Sigmoid colon (tissue), 7 donors: ENCODE results near the gene GBA2. TPM values are rescaled to one million over a fixed set of nuclear protein-coding genes. Genes with fewer than 3 reads are reported as not detected.

ENCODE experiments used
- DNase-seq: peaks from one replicate; pipeline ENCODE4 v3.0.0-alpha.2; 2019
- H3K27ac ChIP-seq, 4 donors: fragments of 200-600 bp; sonication (generic); one replicate each; pipeline ENCODE4 v1.5.1; 2016 to 2019; ENCODE audit warnings: mild to moderate bottlenecking in 1 of 4
- H3K27me3 ChIP-seq, 3 donors: fragments of 200-600 bp; sonication (generic); one replicate each; pipeline ENCODE4 v1.5.1; 2019; ENCODE audit warnings: mild to moderate bottlenecking in 1 of 3
- H3K36me3 ChIP-seq, 4 donors: fragments of 200-600 bp; sonication (generic); one replicate each; pipeline ENCODE4 v1.5.1; 2016 to 2019
- H3K4me1 ChIP-seq, 4 donors: fragments of 200-600 bp; sonication (generic); one replicate each; pipeline ENCODE4 v1.5.1; 2017 to 2019
- H3K4me3 ChIP-seq, 4 donors: fragments of 200-600 bp; sonication (generic); one replicate each; pipeline ENCODE4 v1.5.1; 2017 to 2019; ENCODE audit warnings: mild to moderate bottlenecking in 2 of 4, moderate library complexity in 1 of 4
- H3K9me3 ChIP-seq, 4 donors: fragments of 200-600 bp in 3 of 4; sonication (generic) in 3 of 4; one replicate each; pipeline versions ENCODE4 v1.5.1 to v1.6.1; 2013 to 2019
- CTCF ChIP-seq, 4 experiments: fragments of 450-650 bp in 3 of 4; fragments of 200-600 bp in 1 of 4; IDR thresholded peaks; one replicate each; pipeline ENCODE4 v1.5.1; 2016 to 2019; ENCODE audit warnings: antibody characterized with exemption in 4 of 4, mild to moderate bottlenecking in 3 of 4, moderate library complexity in 2 of 4
- EP300 ChIP-seq, 4 donors: sonication (generic); formaldehyde crosslinking; IDR thresholded peaks; one replicate each; pipeline ENCODE4 v1.6.1; 2017; ENCODE audit warnings: antibody characterized with exemption in 4 of 4
- POLR2A ChIP-seq, 2 donors: fragments of 450-650 bp; IDR thresholded peaks; one replicate each; pipeline ENCODE4 v1.6.1; 2016; ENCODE audit warnings: antibody characterized with exemption in 2 of 2, mild to moderate bottlenecking in 2 of 2, moderate library complexity in 2 of 2
- POLR2AphosphoS5 ChIP-seq, 4 donors: sonication (generic); formaldehyde crosslinking; IDR thresholded peaks; one replicate each; pipeline ENCODE4 v1.6.1; 2017; ENCODE audit warnings: antibody characterized with exemption in 4 of 4
- WGBS, 2 donors: extraction: QIAGEN DNeasy Blood & Tissue Kit; methylation state at CpG; one replicate each; pipeline ENCODE4 v1.1.7; 2013; 5-methylcytosine and 5-hydroxymethylcytosine counted together
- intact Hi-C: fragments of 100-400 bp; cut with DNase I; formaldehyde crosslinking; loops from one replicate; pipeline ENCODE4 v1.15.1; 2023
- polyA plus RNA-seq, 3 donors: library from polyadenylated mRNA; stranded (reverse); fragments of 200-250 nt; gene quantifications; one replicate each; pipeline ENCODE4 v1.2.3, GENCODE V29; 2013
- total RNA-seq, 4 donors: library from RNA; depleted of rRNA; stranded (reverse); fragments of >200 nt; gene quantifications; one replicate each; pipeline ENCODE4 v1.1.0, GENCODE V29; 2016
- donor health status: healthy with polysubstance abuse.
- donor health status: Bipolar disorder and iron deficiency.
- donor health status: healthy.

The GBA2 gene
- total and polyA plus RNA-seq, 7 donors = 34.8 to 91.7 (median 58.5) TPM

- Histone ChIP-seq H3K4me3 (peak overlapping the region in 2 of 4 donors; percentile 69 to 70), H3K27ac (peak overlapping the region in 3 of 4 donors; percentile 79 to 90 (median 82)), H3K27me3 (no peaks in the 10 kb centered on the region), H3K9me3 (no peaks in the 10 kb centered on the region), H3K4me1 (peaks cover 0 to 53% (median 43%) of the 10 kb centered on the region in 4 donors), H3K36me3 (no peaks in the 10 kb centered on the region)
- WGBS, 2 donors = 91 to 95% methylated on average over 14 of the region's 14 CpGs
- TF ChIP-seq POLR2A (IDR thresholded peaks at IDR 0.05) (no peak), POLR2AphosphoS5 (IDR thresholded peaks at IDR 0.05) (no peak), CTCF (IDR thresholded peaks at IDR 0.05) (no peak), EP300 (IDR thresholded peaks at IDR 0.05) (no peak)
- DNase-seq = no peak
- intact Hi-C loops = loop anchor here (5.0 kb wide), 1 partner anchor 154 kb away; no protein-coding TSS in a partner anchor
These were observed 43.8 kb upstream of the GBA2 start for GRCh38 chr9:35792826-35793225.

GRCh38 chr9:35792024-35792813, 43.2 kb upstream of the GBA2 start:
- peak overlapping the region; percentile 79 to 90 (median 85) for H3K27ac ChIP-seq
- H3K4me3 ChIP-seq = peak overlapping the region; percentile 44 to 76 (median 70)
- no peaks in the 10 kb centered on the region for H3K9me3 ChIP-seq
- peaks cover 0 to 53% (median 43%) of the 10 kb centered on the region in 4 donors for H3K4me1 ChIP-seq
- WGBS, 2 donors = 90 to 91% methylated on average over 34 of the region's 34 CpGs
- intact Hi-C loops = loop anchor here (5.0 kb wide), 1 partner anchor 155 kb away; no protein-coding TSS in a partner anchor
- H3K36me3 ChIP-seq = no peaks in the 10 kb centered on the region
- DNase-seq = no peak
- no peaks in the 10 kb centered on the region for H3K27me3 ChIP-seq
- TF ChIP-seq POLR2A (IDR thresholded peaks at IDR 0.05) = no peak
- no peak for TF ChIP-seq CTCF (IDR thresholded peaks at IDR 0.05)
- TF ChIP-seq POLR2AphosphoS5 (IDR thresholded peaks at IDR 0.05) = no peak

DNA sequence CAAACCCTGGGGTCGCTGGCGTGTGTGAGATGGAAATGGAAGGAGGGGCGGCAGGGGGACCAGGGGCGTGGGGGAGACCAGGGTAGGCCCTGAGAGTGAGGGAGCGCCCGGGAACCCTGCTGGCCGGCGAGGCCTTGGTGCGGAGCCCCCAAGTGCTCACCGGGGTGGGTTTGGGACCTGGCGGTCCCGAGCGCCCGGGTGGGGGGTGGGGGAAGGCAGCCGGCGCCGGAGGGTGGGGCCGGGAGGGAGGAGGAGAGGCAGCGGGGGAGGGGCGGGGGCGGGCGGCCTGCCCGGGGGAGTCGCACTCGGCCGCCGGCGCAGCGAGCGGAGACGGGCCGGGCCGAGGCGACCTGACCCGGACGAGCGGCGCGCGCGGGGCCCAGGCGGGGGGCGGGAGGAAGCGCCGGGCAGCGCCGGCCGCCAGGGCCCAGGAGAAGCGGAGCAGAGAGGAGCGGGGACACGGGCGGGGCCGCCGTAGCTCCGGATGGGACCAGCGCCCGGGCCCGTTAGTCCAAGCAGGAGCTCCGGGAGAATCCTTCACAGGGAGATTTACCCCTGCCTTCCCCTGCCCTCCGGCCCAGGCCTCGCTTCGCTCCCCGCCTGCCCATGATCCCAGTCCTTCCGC, 42.4 kb upstream of the GBA2 start, which contains the start of gene NPR2:
Gene NPR2, plus strand, starts transcription at position 295 of the 625 bp plus-strand sequence. CDS start 818 bp downstream, outside the sequence.
- 34 to 54% methylated on average over 64 of the region's 64 CpGs for WGBS, 2 donors
- DNase-seq = peak; percentile 75
- intact Hi-C loops = loop anchor here (1.0 to 5.0 kb wide), 3 partner anchors 21 to 156 kb away; partner anchors contain the start of genes FAM221B, SPAG8 and TMEM8B
- H3K4me3 ChIP-seq = peak within 1 kb of the TSS; percentile 44 to 76 (median 70)
- peak within 1 kb of the TSS; percentile 79 to 90 (median 85) for H3K27ac ChIP-seq
- H3K27me3 ChIP-seq = no peaks in the 10 kb centered on the region
- TF ChIP-seq CTCF (IDR thresholded peaks at IDR 0.05) (no peak), EP300 (IDR thresholded peaks at IDR 0.05) (no peak), POLR2A (IDR thresholded peaks at IDR 0.05) (no peak), POLR2AphosphoS5 (IDR thresholded peaks at IDR 0.05) (no peak)
- no peaks in the 10 kb centered on the region for H3K9me3 ChIP-seq
- H3K36me3 ChIP-seq = no peaks in the 10 kb centered on the region
- H3K4me1 ChIP-seq = peaks cover 0 to 53% (median 43%) of the 10 kb centered on the region in 4 donors

DNA sequence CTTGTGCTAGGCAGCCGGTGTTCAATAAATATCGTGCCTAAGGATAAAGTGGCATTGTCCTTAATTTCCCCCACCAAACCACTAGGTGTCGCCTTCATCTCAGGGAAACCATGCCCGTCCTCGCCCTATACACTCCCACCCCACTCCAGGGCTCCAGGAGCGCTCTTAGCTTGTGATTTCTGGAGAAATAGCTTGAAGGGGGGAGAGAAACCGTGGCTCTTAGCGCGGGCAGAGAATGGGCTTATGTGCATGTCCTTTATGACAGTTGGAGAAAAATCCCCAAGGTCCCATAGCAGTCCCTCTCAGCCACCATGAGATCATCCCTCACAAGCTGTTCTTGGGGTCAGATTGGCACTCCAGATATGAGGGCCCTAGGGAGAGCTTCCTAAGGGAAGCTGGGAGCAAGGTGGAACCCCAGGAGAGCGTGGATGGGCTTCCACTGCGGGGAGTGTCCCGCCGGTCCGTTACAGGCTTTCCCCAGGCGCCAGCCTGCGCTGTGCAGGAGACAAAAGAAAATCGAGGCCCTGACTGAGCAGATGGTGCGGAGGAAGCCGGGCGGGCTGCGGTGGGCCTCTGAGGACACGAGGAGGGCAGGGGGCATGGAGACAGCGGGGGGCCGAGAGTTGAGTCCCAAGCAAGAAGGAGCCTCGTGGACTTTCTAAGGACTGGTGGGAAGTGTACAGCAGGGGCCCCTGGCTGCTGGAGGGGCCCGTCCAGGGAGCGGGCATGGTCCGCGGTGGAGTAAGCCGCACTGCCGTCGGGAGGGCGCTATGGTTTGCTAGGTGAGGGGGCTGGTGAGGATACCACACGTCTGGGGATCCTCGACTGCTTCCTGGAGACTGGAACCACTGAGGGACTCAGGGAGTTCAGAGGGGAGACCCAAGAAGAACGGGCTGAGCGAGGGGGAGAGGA, 41.6 kb upstream of the GBA2 start:
- Histone ChIP-seq H3K27me3 (no peaks in the 10 kb centered on the region), H3K4me1 (peaks cover 0 to 50% (median 43%) of the 10 kb centered on the region in 4 donors), H3K4me3 (peak overlapping the region; percentile 44 to 76 (median 70)), H3K9me3 (no peaks in the 10 kb centered on the region), H3K27ac (peak overlapping the region; percentile 79 to 90 (median 85)), H3K36me3 (no peaks in the 10 kb centered on the region)
- 61 to 65% methylated on average over 37 of the region's 37 CpGs for WGBS, 2 donors
- no peak for TF ChIP-seq EP300 (IDR thresholded peaks at IDR 0.05)
- TF ChIP-seq POLR2AphosphoS5 (IDR thresholded peaks at IDR 0.05) = no peak
- TF ChIP-seq POLR2A (IDR thresholded peaks at IDR 0.05) = no peak
- peak; percentile 83 to 92 (median 86) for TF ChIP-seq CTCF (IDR thresholded peaks at IDR 0.05)
- DNase-seq = peak; percentile 92
- intact Hi-C loops = loop anchor here (1.0 to 5.0 kb wide), 4 partner anchors 22 to 157 kb away; partner anchors contain the start of genes FAM221B, SPAG8 and TMEM8B
